Activated T-cell treated with anti-CD3 and anti-CD28 coated beads, Interleukin-2, amount 50 U/mL, for 4 hours (primary cell): ENCODE data around the gene PPM1D. TPM values are rescaled to one million over a fixed set of nuclear protein-coding genes. Genes with fewer than 3 reads are reported as not detected.

Experiments
- ATAC-seq, 2 donors: fragments of 200-7000 bp; cut with Tn5 transposase; one replicate each; pipeline ENCODE4 v1.10.0; 2021
- DNase-seq: peaks from one replicate; pipeline ENCODE4 v3.0.0-alpha.2; 2020
- H3K27me3 Mint-ChIP-seq: one replicate; pipeline ENCODE4 v1.8.0; 2021; ENCODE audit warnings: low read depth, mixed read lengths
- H3K36me3 Mint-ChIP-seq: one replicate; pipeline ENCODE4 v1.8.0; 2022; ENCODE audit warnings: mixed read lengths; ENCODE audit not compliant: insufficient read depth
- H3K4me1 Mint-ChIP-seq: one replicate; pipeline ENCODE4 v1.8.0; 2021; ENCODE audit warnings: low read depth, mixed read lengths
- H3K4me3 Mint-ChIP-seq: one replicate; pipeline ENCODE4 v1.8.0; 2021; ENCODE audit warnings: mild to moderate bottlenecking, moderate library complexity, mixed read lengths
- H3K9me3 Mint-ChIP-seq: one replicate; pipeline ENCODE4 v1.8.0; 2021; ENCODE audit warnings: mixed read lengths
- total RNA-seq, 3 donors: library from RNA; stranded (reverse); gene quantifications; one replicate each; pipeline ENCODE4 v1.2.1, GENCODE V29; 2021

PPM1D gene
- total RNA-seq, 3 donors from 2014 or later: 12.0 to 15.7 (median 13.1) TPM

DNA sequence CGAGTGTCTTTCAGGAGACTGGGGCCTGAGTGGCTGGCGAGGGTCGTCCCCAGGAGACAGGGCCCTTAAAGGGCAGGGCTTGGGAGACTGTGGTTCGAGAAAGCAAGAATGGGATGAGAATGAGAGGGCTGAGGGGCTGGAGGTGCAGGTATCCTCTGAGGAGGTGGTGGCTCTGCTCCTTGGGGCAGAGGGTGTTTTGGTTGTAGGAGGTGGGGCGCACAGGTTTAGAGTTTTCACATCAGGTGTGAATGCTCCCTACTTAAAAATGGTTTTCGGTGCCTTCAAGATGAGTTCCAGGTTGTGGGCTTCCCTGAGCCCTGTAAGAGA is 78.1 kb downstream of the PPM1D start:
- DNase-seq: no peak
- peak overlapping the region; percentile 91 for H3K4me3 Mint-ChIP-seq
- H3K9me3 Mint-ChIP-seq: peaks cover 4% of the 10 kb centered on the region
- no peak for ATAC-seq
- H3K4me1 Mint-ChIP-seq: peaks cover 21% of the 10 kb centered on the region
- H3K27me3 Mint-ChIP-seq: no peaks in the 10 kb centered on the region
- H3K36me3 Mint-ChIP-seq: peaks cover 4% of the 10 kb centered on the region

DNA sequence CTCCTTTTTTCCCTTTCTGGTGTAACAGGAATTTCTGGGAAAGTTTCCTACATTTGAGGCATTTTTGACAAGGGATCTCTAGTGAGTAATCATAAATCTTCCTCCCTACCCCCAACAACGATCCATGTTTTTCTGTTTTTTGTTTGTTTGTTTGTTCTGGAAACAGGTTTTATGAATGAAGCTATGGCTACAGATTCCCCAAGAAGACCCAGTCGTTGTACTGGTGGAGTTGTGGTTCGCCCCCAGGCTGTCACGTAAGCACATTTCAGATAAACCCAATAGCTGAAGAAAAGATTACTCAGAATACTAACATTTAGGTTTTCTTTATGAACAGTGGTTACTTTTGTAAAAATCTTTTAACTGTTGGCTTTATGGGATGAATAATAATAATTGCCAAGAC is 79.3 kb downstream of the PPM1D start:
- DNase-seq: no peak
- Mint-ChIP-seq H3K4me1 (peaks cover 21% of the 10 kb centered on the region), H3K4me3 (peak overlapping the region; percentile 27), H3K9me3 (peaks cover 4% of the 10 kb centered on the region), H3K36me3 (peaks cover 4% of the 10 kb centered on the region), H3K27me3 (no peaks in the 10 kb centered on the region)
- ATAC-seq: no peak

DNA sequence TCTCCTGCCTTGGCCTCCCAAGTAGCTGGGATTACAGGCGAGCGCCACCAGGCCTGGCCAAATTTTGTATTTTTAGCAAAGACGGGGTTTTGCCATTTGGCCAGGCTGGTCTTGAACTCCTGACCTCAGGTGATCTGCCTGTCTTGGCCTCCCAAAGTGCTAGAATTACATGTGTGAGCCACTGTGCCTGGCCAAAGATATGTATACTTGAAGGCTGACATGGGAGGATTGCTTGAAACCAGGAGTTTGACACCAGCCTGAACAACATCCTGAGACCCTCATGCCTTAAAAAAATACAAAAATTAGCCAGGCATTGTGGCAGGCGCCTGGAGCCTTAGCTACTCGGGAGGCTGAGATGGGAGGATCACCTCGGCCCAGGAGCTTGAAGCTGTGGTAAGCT is 80.8 kb downstream of the PPM1D start:
- ATAC-seq (no peak), DNase-seq (no peak)
- Mint-ChIP-seq H3K4me3 (no peak overlapping the region), H3K9me3 (no peaks in the 10 kb centered on the region), H3K36me3 (peaks cover 8% of the 10 kb centered on the region), H3K4me1 (peaks cover 21% of the 10 kb centered on the region), H3K27me3 (no peaks in the 10 kb centered on the region)

DNA sequence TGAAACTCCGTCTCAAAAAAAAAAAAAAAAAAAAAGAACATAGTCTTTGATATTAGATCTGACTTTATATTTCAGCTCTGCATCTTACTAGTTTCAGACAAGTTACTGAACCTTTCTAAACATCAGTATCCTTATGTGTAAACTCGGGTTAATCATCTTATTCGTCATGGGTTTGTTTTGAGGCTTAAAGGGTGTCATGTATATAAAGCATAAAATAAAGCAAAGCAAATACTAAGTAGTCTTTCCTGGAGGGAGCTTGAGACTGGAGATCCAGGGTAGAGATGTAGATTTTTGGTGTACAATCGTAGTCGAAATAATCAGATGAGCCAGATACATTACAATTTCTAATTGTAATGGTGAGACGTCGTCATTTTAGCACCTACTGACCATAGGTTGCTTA is 85.4 kb downstream of the PPM1D start:
- ATAC-seq: no peak
- Mint-ChIP-seq H3K9me3 (no peaks in the 10 kb centered on the region), H3K36me3 (peaks cover 13% of the 10 kb centered on the region), H3K27me3 (no peaks in the 10 kb centered on the region), H3K4me3 (no peak overlapping the region), H3K4me1 (no peaks in the 10 kb centered on the region)
- no peak for DNase-seq

DNA sequence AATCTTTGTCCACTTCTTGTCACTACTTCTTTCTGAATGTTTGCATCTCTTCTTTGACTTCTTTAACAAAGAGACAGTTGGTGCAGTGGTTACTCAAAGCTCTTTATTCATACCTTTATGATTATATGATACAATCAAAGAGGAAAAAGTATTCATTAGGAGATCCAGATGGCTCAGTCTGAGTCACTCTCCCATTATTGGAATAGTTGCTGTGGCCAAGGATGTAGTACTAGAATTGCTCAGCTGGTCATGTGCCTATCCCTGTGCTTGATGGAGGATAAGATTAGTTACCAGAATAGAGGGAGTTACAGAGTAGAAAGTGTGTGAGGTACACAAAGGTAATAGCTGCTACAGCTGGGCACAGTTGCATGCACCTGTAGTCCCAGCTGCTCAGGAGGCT is 96.0 kb downstream of the PPM1D start:
- no peak for ATAC-seq
- peaks cover 20% of the 10 kb centered on the region for H3K36me3 Mint-ChIP-seq
- no peak overlapping the region for H3K4me3 Mint-ChIP-seq
- H3K9me3 Mint-ChIP-seq: no peaks in the 10 kb centered on the region
- H3K27me3 Mint-ChIP-seq: no peaks in the 10 kb centered on the region
- DNase-seq: no peak
- H3K4me1 Mint-ChIP-seq: no peaks in the 10 kb centered on the region

DNA sequence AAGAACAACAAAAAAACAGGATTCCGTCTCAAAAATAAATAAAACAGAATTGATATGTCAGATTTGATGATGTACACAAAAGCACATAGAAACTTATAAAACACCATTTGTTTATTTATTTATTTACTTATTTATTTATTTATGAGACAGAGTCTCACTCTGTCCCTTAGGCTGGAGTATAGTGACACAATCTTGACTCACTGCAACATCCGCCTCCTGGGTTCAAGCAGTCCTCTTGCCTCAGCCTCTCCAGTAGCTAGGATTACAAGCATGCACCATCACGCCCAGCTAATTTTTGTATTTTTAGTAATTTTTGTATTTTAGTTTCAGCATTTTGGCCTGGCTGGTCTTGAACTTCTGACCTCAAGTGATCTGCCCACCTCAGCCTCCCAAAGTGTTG is 99.1 kb downstream of the PPM1D start:
- H3K4me1 Mint-ChIP-seq: no peaks in the 10 kb centered on the region
- H3K4me3 Mint-ChIP-seq: no peak overlapping the region
- DNase-seq (no peak), ATAC-seq (no peak)
- no peaks in the 10 kb centered on the region for H3K9me3 Mint-ChIP-seq
- H3K36me3 Mint-ChIP-seq: peaks cover 20% of the 10 kb centered on the region
- H3K27me3 Mint-ChIP-seq: no peaks in the 10 kb centered on the region

DNA sequence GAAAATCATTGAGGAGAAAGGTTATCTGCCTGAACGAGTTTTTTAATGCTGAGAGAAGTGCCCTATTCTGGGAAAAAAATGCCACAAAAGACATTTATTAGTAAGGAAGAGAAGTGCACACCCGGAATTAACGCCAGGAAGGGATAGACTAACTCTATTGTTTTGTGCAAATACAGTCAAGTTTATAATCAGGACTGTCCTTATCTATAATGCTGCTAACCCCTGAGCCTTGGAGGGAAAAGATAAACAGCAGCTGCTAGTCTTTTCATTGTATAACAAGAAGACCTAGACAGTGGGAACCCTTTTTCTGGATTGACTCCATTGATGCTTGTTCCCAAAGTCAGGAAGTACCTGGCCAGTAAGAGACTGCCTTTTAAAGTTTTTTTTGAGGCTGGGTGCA is 104.2 kb downstream of the PPM1D start:
- DNase-seq: no peak
- no peaks in the 10 kb centered on the region for H3K9me3 Mint-ChIP-seq
- no peak for ATAC-seq
- no peaks in the 10 kb centered on the region for H3K4me1 Mint-ChIP-seq
- no peaks in the 10 kb centered on the region for H3K27me3 Mint-ChIP-seq
- no peak overlapping the region for H3K4me3 Mint-ChIP-seq
- peaks cover 23% of the 10 kb centered on the region for H3K36me3 Mint-ChIP-seq

DNA sequence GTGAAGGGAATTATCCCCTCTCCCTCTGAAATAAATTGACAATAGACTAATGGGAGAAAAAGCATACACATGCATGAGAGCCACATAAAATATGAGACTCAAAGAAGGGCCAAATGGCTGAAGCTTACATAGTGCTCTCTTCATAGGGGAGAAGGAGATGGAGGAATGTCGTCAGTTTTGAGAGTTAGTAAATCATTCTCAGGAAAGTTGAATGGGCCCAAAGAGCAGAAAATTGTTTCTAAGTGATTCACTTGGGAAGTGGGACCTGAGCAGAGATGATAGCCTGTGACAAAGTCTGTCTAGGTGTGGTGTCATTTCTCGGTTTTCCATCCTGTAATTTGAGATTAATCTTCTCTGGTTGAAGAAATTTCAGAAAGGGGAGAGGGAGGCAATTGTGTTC is 112.7 kb downstream of the PPM1D start:
- H3K36me3 Mint-ChIP-seq: peaks cover 19% of the 10 kb centered on the region
- no peaks in the 10 kb centered on the region for H3K9me3 Mint-ChIP-seq
- no peak overlapping the region for H3K4me3 Mint-ChIP-seq
- ATAC-seq (no peak), DNase-seq (no peak)
- no peaks in the 10 kb centered on the region for H3K27me3 Mint-ChIP-seq
- H3K4me1 Mint-ChIP-seq: no peaks in the 10 kb centered on the region

DNA sequence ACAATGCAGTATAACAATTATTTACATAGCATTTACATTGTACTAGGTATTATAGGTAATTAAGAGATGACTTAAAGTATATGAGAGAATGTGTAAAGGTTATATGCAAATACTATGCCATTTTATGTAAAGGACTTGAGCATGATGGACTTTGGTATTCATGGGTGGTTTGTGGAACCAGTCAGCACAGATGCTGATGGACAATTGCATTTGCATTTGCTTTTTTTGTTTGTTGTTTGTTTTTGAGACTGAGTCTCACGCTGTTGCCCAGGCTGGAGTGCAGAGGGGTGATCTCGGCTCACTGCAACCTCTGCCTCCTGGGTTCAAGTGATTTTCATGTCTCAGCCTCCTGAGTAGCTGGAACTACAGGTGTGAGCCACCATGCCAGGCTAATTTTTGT is 113.6 kb downstream of the PPM1D start:
- Mint-ChIP-seq H3K9me3 (no peaks in the 10 kb centered on the region), H3K4me3 (no peak overlapping the region), H3K27me3 (no peaks in the 10 kb centered on the region), H3K36me3 (peaks cover 17% of the 10 kb centered on the region), H3K4me1 (no peaks in the 10 kb centered on the region)
- ATAC-seq (no peak), DNase-seq (no peak)

Other genes with a start within 250 kb of the PPM1D start
- gene USP32, start 208.1 kb upstream of the PPM1D start, total RNA-seq: 10 to 100 TPM; 20.1 to 22.0 (median 20.9) TPM
- under 1 TPM in 1 of 3 donors, not detected in 2; 0.21 TPM for gene CHCT1, start 177.7 kb upstream of the PPM1D start, total RNA-seq
- gene APPBP2, start 74.0 kb upstream of the PPM1D start, total RNA-seq: 10 to 100 TPM; 16.1 to 21.2 (median 17.8) TPM
- gene BCAS3, start 77.7 kb downstream of the PPM1D start, total RNA-seq: 1 to 10 TPM; 3.6 to 4.2 (median 4.1) TPM